Measurements from ENCODE around the gene ETDC. TPM values are rescaled to one million over a fixed set of nuclear protein-coding genes. Genes with fewer than 3 reads are reported as not detected.
A peak's percentile ranks its signal among the peaks of the same experiment; 100 is the strongest.

Gene ETDC
- total RNA-seq, 1 donor from 2014 or later = not detected

DNA sequence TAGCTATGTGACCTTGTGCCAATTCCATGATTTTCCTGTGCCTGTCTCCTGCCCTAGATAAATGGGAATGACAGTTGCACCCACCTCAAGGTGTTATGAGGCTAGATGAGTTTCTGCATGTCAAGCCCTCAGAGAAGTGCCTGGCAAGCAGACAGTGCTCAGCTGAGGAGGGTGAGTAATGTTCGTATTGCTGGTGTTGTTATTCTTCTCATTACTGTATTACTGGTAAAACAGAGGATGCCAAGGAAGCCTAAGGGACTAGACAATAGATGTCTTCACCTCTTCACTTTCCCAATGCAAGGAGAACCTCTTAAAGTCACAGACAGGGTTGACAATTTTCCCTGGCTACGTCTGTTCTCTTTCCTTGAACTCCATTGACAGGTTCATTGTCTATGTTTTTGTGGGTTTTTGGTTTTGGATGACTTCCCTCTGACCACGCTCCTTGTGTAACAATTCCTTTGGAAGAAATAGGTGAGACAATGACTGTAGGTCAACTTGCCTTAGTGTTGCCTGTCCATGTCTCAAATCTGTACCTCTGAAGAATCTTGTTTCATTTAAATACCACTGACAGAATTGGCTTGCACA is 19.2 kb downstream of the ETDC start:
- DNase-seq (ENCODE audit: low read depth) = peak; percentile 21
- no peaks in the 10 kb centered on the region for H3K27me3 Mint-ChIP-seq (ENCODE audit: low read depth, unreplicated experiment)
- Histone ChIP-seq H3K9ac (ENCODE audit: low read length) (no peak overlapping the region), H3K27ac (ENCODE audit: low read depth, low read length) (no peak overlapping the region), H2AFZ (ENCODE audit: low read depth, low read length) (no peak overlapping the region), H3K9me3 (ENCODE audit: insufficient read depth, low read depth, low read length) (no peaks in the 10 kb centered on the region), H3K4me1 (ENCODE audit: insufficient read depth, low read length) (peaks cover 4% of the 10 kb centered on the region), H3K79me2 (ENCODE audit: insufficient read depth, low read length) (no peaks in the 10 kb centered on the region), H3K27me3 (ENCODE audit: insufficient read depth, low read length) (no peaks in the 10 kb centered on the region), H4K20me1 (ENCODE audit: insufficient read depth, low read length) (no peaks in the 10 kb centered on the region), H3K36me3 (ENCODE audit: insufficient read depth, low read length) (no peaks in the 10 kb centered on the region), H3K4me2 (ENCODE audit: low read length) (no peak overlapping the region), H3K4me3 (ENCODE audit: insufficient read depth, low read depth, low read length) (no peak overlapping the region)
- FAIRE-seq = peak; percentile 56
- TF ChIP-seq, protein P1, sequence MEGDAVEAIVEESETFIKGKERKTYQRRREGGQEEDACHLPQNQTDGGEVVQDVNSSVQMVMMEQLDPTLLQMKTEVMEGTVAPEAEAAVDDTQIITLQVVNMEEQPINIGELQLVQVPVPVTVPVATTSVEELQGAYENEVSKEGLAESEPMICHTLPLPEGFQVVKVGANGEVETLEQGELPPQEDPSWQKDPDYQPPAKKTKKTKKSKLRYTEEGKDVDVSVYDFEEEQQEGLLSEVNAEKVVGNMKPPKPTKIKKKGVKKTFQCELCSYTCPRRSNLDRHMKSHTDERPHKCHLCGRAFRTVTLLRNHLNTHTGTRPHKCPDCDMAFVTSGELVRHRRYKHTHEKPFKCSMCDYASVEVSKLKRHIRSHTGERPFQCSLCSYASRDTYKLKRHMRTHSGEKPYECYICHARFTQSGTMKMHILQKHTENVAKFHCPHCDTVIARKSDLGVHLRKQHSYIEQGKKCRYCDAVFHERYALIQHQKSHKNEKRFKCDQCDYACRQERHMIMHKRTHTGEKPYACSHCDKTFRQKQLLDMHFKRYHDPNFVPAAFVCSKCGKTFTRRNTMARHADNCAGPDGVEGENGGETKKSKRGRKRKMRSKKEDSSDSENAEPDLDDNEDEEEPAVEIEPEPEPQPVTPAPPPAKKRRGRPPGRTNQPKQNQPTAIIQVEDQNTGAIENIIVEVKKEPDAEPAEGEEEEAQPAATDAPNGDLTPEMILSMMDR (IDR thresholded peaks at IDR 0.05; ENCODE audit: insufficient read depth, low read depth, low read length) = no peak
- TF ChIP-seq EZH2 (IDR thresholded peaks at IDR 0.05; ENCODE audit: insufficient read depth, low read length) = no peak
- H3K27ac Mint-ChIP-seq (ENCODE audit: unreplicated experiment) = no peak overlapping the region
- peaks cover 7% of the 10 kb centered on the region for H3K36me3 Mint-ChIP-seq (ENCODE audit: low read depth, unreplicated experiment)
- H3K4me3 Mint-ChIP-seq (ENCODE audit: unreplicated experiment) = no peak overlapping the region
- H3K4me1 Mint-ChIP-seq (ENCODE audit: low read depth, unreplicated experiment) = peaks cover 5% of the 10 kb centered on the region
- H3K9me3 Mint-ChIP-seq (ENCODE audit: unreplicated experiment) = no peaks in the 10 kb centered on the region

GRCh38 chrX:135330706-135331105 is 21.4 kb downstream of the ETDC start:
- no peak overlapping the region for H3K4me2 ChIP-seq (ENCODE audit: low read length)
- no peak overlapping the region for H3K9ac ChIP-seq (ENCODE audit: low read length)
- H3K4me3 ChIP-seq (ENCODE audit: insufficient read depth, low read depth, low read length) = no peak overlapping the region
- no peak overlapping the region for H2AFZ ChIP-seq (ENCODE audit: low read depth, low read length)
- H3K4me1 Mint-ChIP-seq (ENCODE audit: low read depth, unreplicated experiment) = peaks cover 5% of the 10 kb centered on the region
- peaks cover 2% of the 10 kb centered on the region for H4K20me1 ChIP-seq (ENCODE audit: insufficient read depth, low read length)
- H3K27ac ChIP-seq (ENCODE audit: low read depth, low read length) = no peak overlapping the region
- H3K9me3 ChIP-seq (ENCODE audit: insufficient read depth, low read depth, low read length) = no peaks in the 10 kb centered on the region
- no peaks in the 10 kb centered on the region for H3K79me2 ChIP-seq (ENCODE audit: insufficient read depth, low read length)
- H3K4me1 ChIP-seq (ENCODE audit: insufficient read depth, low read length) = peaks cover 4% of the 10 kb centered on the region
- TF ChIP-seq, protein P1 (IDR thresholded peaks at IDR 0.05; ENCODE audit: insufficient read depth, low read depth, low read length) = no peak
- TF ChIP-seq EZH2 (IDR thresholded peaks at IDR 0.05; ENCODE audit: insufficient read depth, low read length) = no peak
- no peaks in the 10 kb centered on the region for H3K36me3 ChIP-seq (ENCODE audit: insufficient read depth, low read length)
- H3K36me3 Mint-ChIP-seq (ENCODE audit: low read depth, unreplicated experiment) = peaks cover 11% of the 10 kb centered on the region
- H3K4me3 Mint-ChIP-seq (ENCODE audit: unreplicated experiment) = no peak overlapping the region
- no peak for DNase-seq (ENCODE audit: low read depth)
- H3K9me3 Mint-ChIP-seq (ENCODE audit: unreplicated experiment) = no peaks in the 10 kb centered on the region
- FAIRE-seq = no peak
- no peak overlapping the region for H3K27ac Mint-ChIP-seq (ENCODE audit: unreplicated experiment)
- no peaks in the 10 kb centered on the region for H3K27me3 ChIP-seq (ENCODE audit: insufficient read depth, low read length)
- H3K27me3 Mint-ChIP-seq (ENCODE audit: low read depth, unreplicated experiment) = no peaks in the 10 kb centered on the region

DNA sequence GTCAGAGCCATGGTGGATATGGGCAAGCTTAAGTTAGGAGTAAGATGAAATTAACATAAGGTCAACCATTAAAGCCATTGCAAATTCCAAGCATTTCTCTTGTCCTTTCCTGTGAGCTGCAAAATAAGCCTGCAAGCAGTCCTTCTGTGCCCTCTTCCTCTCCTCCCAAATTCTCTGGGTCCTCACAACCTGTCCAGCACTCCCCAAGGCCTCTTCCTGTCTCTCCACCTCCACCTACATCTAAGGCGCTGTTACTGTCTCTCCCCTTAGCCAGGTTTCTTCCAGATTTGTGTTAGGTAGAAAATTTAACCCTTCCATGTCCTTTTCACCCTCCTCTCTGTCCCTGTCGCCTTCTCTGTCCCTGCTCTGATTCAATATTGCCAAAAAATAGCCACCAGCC is 22.2 kb downstream of the ETDC start:
- DNase-seq (ENCODE audit: low read depth) = no peak
- peaks cover 5% of the 10 kb centered on the region for H3K4me1 Mint-ChIP-seq (ENCODE audit: low read depth, unreplicated experiment)
- TF ChIP-seq EZH2 (IDR thresholded peaks at IDR 0.05; ENCODE audit: insufficient read depth, low read length) = no peak
- TF ChIP-seq, protein P1 (IDR thresholded peaks at IDR 0.05; ENCODE audit: insufficient read depth, low read depth, low read length) = no peak
- FAIRE-seq = peak; percentile 72
- peaks cover 7% of the 10 kb centered on the region for H3K36me3 Mint-ChIP-seq (ENCODE audit: low read depth, unreplicated experiment)
- H3K27me3 ChIP-seq (ENCODE audit: insufficient read depth, low read length) = no peaks in the 10 kb centered on the region
- no peak overlapping the region for H3K27ac ChIP-seq (ENCODE audit: low read depth, low read length)
- H3K27me3 Mint-ChIP-seq (ENCODE audit: low read depth, unreplicated experiment) = no peaks in the 10 kb centered on the region
- no peak overlapping the region for H3K4me3 ChIP-seq (ENCODE audit: insufficient read depth, low read depth, low read length)
- H3K9me3 ChIP-seq (ENCODE audit: insufficient read depth, low read depth, low read length) = no peaks in the 10 kb centered on the region
- no peaks in the 10 kb centered on the region for H3K9me3 Mint-ChIP-seq (ENCODE audit: unreplicated experiment)
- no peaks in the 10 kb centered on the region for H3K79me2 ChIP-seq (ENCODE audit: insufficient read depth, low read length)
- peaks cover 2% of the 10 kb centered on the region for H4K20me1 ChIP-seq (ENCODE audit: insufficient read depth, low read length)
- no peak overlapping the region for H3K9ac ChIP-seq (ENCODE audit: low read length)
- no peak overlapping the region for H3K4me2 ChIP-seq (ENCODE audit: low read length)
- H3K27ac Mint-ChIP-seq (ENCODE audit: unreplicated experiment) = no peak overlapping the region
- H2AFZ ChIP-seq (ENCODE audit: low read depth, low read length) = no peak overlapping the region
- no peaks in the 10 kb centered on the region for H3K36me3 ChIP-seq (ENCODE audit: insufficient read depth, low read length)
- H3K4me3 Mint-ChIP-seq (ENCODE audit: unreplicated experiment) = no peak overlapping the region
- H3K4me1 ChIP-seq (ENCODE audit: insufficient read depth, low read length) = peaks cover 4% of the 10 kb centered on the region
